ENCODE data around the gene MYOF. TPM values are rescaled to one million over a fixed set of nuclear protein-coding genes. Genes with fewer than 3 reads are reported as not detected.
"Not testable (repeated sequence)": the region's sequence is repeated elsewhere in the genome, so short reads cannot be mapped to it uniquely, and the experiment has no call there.

MYOF gene
- total and polyA plus RNA-seq, 7 experiments from 2014 or later = 0.57 to 31.2 (median 1.5) TPM; not detected in 2

GRCh38 chr10:93467635-93468034, 14.5 kb downstream of the MYOF start:
- H3K27ac ChIP-seq (ENCODE audit: low read depth, low read length); H3K9me3 Mint-ChIP-seq; H3K27ac Mint-ChIP-seq; ATAC-seq; CTCF ChIA-PET; H3K36me3 ChIP-seq (ENCODE audit: control insufficient read depth in 2 of 3, insufficient read depth in 3 of 3, low read length in 3 of 3); H3K27me3 Mint-ChIP-seq; H3K4me1 ChIP-seq (ENCODE audit: control insufficient read depth in 2 of 2, insufficient read depth in 2 of 2, low read length in 2 of 2); H3K9me3 ChIP-seq (ENCODE audit: control insufficient read depth in 2 of 3, low read length in 3 of 3); intact Hi-C loops (cut with micrococcal nuclease); H3K36me3 Mint-ChIP-seq; H3K4me3 Mint-ChIP-seq; DNase-seq; POLR2A ChIA-PET; H3K27me3 ChIP-seq (ENCODE audit: control insufficient read depth in 2 of 2, insufficient read depth in 2 of 2, low read length in 2 of 2); H3K4me3 ChIP-seq (ENCODE audit: low read length): not testable (repeated sequence)
- peaks cover 0 to 11% (median 0%) of the 10 kb centered on the region in 7 donors for H3K4me1 Mint-ChIP-seq

GRCh38 chr10:93465806-93466675, 16.1 kb downstream of the MYOF start:
- H3K4me3 ChIP-seq (ENCODE audit: low read length) = no peak overlapping the region
- H3K9me3 ChIP-seq (ENCODE audit: control insufficient read depth in 2 of 3, low read length in 3 of 3) = no peaks in the 10 kb centered on the region
- H3K4me1 ChIP-seq (ENCODE audit: control insufficient read depth in 2 of 2, insufficient read depth in 2 of 2, low read length in 2 of 2) = no peaks in the 10 kb centered on the region
- Mint-ChIP-seq H3K9me3 (no peaks in the 10 kb centered on the region), H3K4me1 (peaks cover 0 to 18% (median 0%) of the 10 kb centered on the region in 7 donors), H3K27ac (no peak overlapping the region), H3K36me3 (peaks cover 0 to 3% (median 0%) of the 10 kb centered on the region in 5 donors), H3K27me3 (no peaks in the 10 kb centered on the region), H3K4me3 (no peak overlapping the region)
- no peak for ATAC-seq
- H3K36me3 ChIP-seq (ENCODE audit: control insufficient read depth in 2 of 3, insufficient read depth in 3 of 3, low read length in 3 of 3) = no peaks in the 10 kb centered on the region
- H3K27ac ChIP-seq (ENCODE audit: low read depth, low read length) = no peak overlapping the region
- intact Hi-C loops (cut with micrococcal nuclease) = no loop called here
- ChIA-PET POLR2A (no interaction called here), CTCF (interaction anchor here (0.6 kb wide), 1 partner anchor 20 kb away, joined by 3 read pairs; no protein-coding TSS in a partner anchor)
- no peak for DNase-seq
- no peaks in the 10 kb centered on the region for H3K27me3 ChIP-seq (ENCODE audit: control insufficient read depth in 2 of 2, insufficient read depth in 2 of 2, low read length in 2 of 2)

GRCh38 chr10:93464776-93465388, 17.3 kb downstream of the MYOF start:
- no peak overlapping the region for H3K4me3 Mint-ChIP-seq
- H3K36me3 Mint-ChIP-seq = peaks cover 0 to 3% (median 0%) of the 10 kb centered on the region in 5 donors
- Histone ChIP-seq H3K9me3 (ENCODE audit: control insufficient read depth in 2 of 3, low read length in 3 of 3) (no peaks in the 10 kb centered on the region), H3K27me3 (ENCODE audit: control insufficient read depth in 2 of 2, insufficient read depth in 2 of 2, low read length in 2 of 2) (no peaks in the 10 kb centered on the region), H3K27ac (ENCODE audit: low read depth, low read length) (no peak overlapping the region), H3K4me3 (ENCODE audit: low read length) (no peak overlapping the region), H3K36me3 (ENCODE audit: control insufficient read depth in 2 of 3, insufficient read depth in 3 of 3, low read length in 3 of 3) (no peaks in the 10 kb centered on the region), H3K4me1 (ENCODE audit: control insufficient read depth in 2 of 2, insufficient read depth in 2 of 2, low read length in 2 of 2) (no peaks in the 10 kb centered on the region)
- peaks cover 0 to 21% (median 0%) of the 10 kb centered on the region in 7 donors for H3K4me1 Mint-ChIP-seq
- DNase-seq (no peak), ATAC-seq (no peak)
- no peak overlapping the region for H3K27ac Mint-ChIP-seq
- intact Hi-C loops (cut with micrococcal nuclease) = no loop called here
- no peaks in the 10 kb centered on the region for H3K9me3 Mint-ChIP-seq
- POLR2A ChIA-PET = no interaction called here
- H3K27me3 Mint-ChIP-seq = peaks cover 0 to 3% (median 0%) of the 10 kb centered on the region in 5 donors
- CTCF ChIA-PET = no interaction called here

- no peak overlapping the region for H3K27ac ChIP-seq (ENCODE audit: low read depth, low read length)
Measured at GRCh38 chr10:93463723-93464476, 18.2 kb downstream of the MYOF start.

GRCh38 chr10:93462881-93463280, 19.3 kb downstream of the MYOF start:
- Mint-ChIP-seq H3K4me3 (no peak overlapping the region), H3K27me3 (peaks cover 0 to 5% (median 0%) of the 10 kb centered on the region in 5 donors), H3K4me1 (peaks cover 0 to 21% (median 0%) of the 10 kb centered on the region in 7 donors), H3K36me3 (peaks cover 0 to 2% (median 0%) of the 10 kb centered on the region in 5 donors), H3K9me3 (no peaks in the 10 kb centered on the region), H3K27ac (peak overlapping the region in 1 of 9 donors; percentile 74)
- ChIA-PET POLR2A (no interaction called here), CTCF (no interaction called here)
- no peaks in the 10 kb centered on the region for H3K4me1 ChIP-seq (ENCODE audit: control insufficient read depth in 2 of 2, insufficient read depth in 2 of 2, low read length in 2 of 2)
- H3K27me3 ChIP-seq (ENCODE audit: control insufficient read depth in 2 of 2, insufficient read depth in 2 of 2, low read length in 2 of 2) = no peaks in the 10 kb centered on the region
- peak; percentile 50 for ATAC-seq
- no peak for DNase-seq
- no peak overlapping the region for H3K27ac ChIP-seq (ENCODE audit: low read depth, low read length)
- no peaks in the 10 kb centered on the region for H3K9me3 ChIP-seq (ENCODE audit: control insufficient read depth in 2 of 3, low read length in 3 of 3)
- no peaks in the 10 kb centered on the region for H3K36me3 ChIP-seq (ENCODE audit: control insufficient read depth in 2 of 3, insufficient read depth in 3 of 3, low read length in 3 of 3)
- intact Hi-C loops (cut with micrococcal nuclease) = no loop called here
- H3K4me3 ChIP-seq (ENCODE audit: low read length) = no peak overlapping the region

More at GRCh38 chr10:93463723-93464476, 18.2 kb downstream of the MYOF start:
- Mint-ChIP-seq H3K4me3 (no peak overlapping the region), H3K36me3 (peaks cover 0 to 3% (median 0%) of the 10 kb centered on the region in 5 donors), H3K27me3 (peaks cover 0 to 5% (median 0%) of the 10 kb centered on the region in 5 donors), H3K27ac (no peak overlapping the region), H3K9me3 (no peaks in the 10 kb centered on the region), H3K4me1 (peaks cover 0 to 21% (median 0%) of the 10 kb centered on the region in 7 donors)
- no peaks in the 10 kb centered on the region for H3K27me3 ChIP-seq (ENCODE audit: control insufficient read depth in 2 of 2, insufficient read depth in 2 of 2, low read length in 2 of 2)
- H3K4me1 ChIP-seq (ENCODE audit: control insufficient read depth in 2 of 2, insufficient read depth in 2 of 2, low read length in 2 of 2) = no peaks in the 10 kb centered on the region
- no peak for ATAC-seq
- no peak overlapping the region for H3K4me3 ChIP-seq (ENCODE audit: low read length)
- DNase-seq = no peak
- ChIA-PET CTCF (no interaction called here), POLR2A (no interaction called here)
- intact Hi-C loops (cut with micrococcal nuclease) = no loop called here
- no peaks in the 10 kb centered on the region for H3K36me3 ChIP-seq (ENCODE audit: control insufficient read depth in 2 of 3, insufficient read depth in 3 of 3, low read length in 3 of 3)
- H3K9me3 ChIP-seq (ENCODE audit: control insufficient read depth in 2 of 3, low read length in 3 of 3) = no peaks in the 10 kb centered on the region

GRCh38 chr10:93462371-93462770, 19.8 kb downstream of the MYOF start:
- Histone ChIP-seq H3K36me3 (ENCODE audit: control insufficient read depth in 2 of 3, insufficient read depth in 3 of 3, low read length in 3 of 3) (no peaks in the 10 kb centered on the region), H3K27me3 (ENCODE audit: control insufficient read depth in 2 of 2, insufficient read depth in 2 of 2, low read length in 2 of 2) (no peaks in the 10 kb centered on the region), H3K27ac (ENCODE audit: low read depth, low read length) (no peak overlapping the region), H3K9me3 (ENCODE audit: control insufficient read depth in 2 of 3, low read length in 3 of 3) (no peaks in the 10 kb centered on the region), H3K4me3 (ENCODE audit: low read length) (no peak overlapping the region), H3K4me1 (ENCODE audit: control insufficient read depth in 2 of 2, insufficient read depth in 2 of 2, low read length in 2 of 2) (no peaks in the 10 kb centered on the region)
- Mint-ChIP-seq H3K27ac (no peak overlapping the region), H3K27me3 (peaks cover 0 to 5% (median 0%) of the 10 kb centered on the region in 5 donors), H3K4me3 (no peak overlapping the region), H3K36me3 (no peaks in the 10 kb centered on the region), H3K4me1 (peaks cover 0 to 21% (median 0%) of the 10 kb centered on the region in 7 donors), H3K9me3 (no peaks in the 10 kb centered on the region)
- DNase-seq (no peak), ATAC-seq (no peak)
- ChIA-PET POLR2A (no interaction called here), CTCF (no interaction called here)
- intact Hi-C loops (cut with micrococcal nuclease) = no loop called here

All from naive thymus-derived CD4-positive, alpha-beta T cell (primary cell).